Activated gamma-delta T cell treated with anti-CD3 and anti-CD28 coated beads, Interleukin-2, amount 50 U/mL, for 16 hours (primary cell): ENCODE measurements around the gene CHMP4B.

Experiments
- DNase-seq: peaks from one replicate; pipeline ENCODE4 v3.0.0-alpha.2; 2020; ENCODE audit warnings: low read depth

Gene CHMP4B

DNA sequence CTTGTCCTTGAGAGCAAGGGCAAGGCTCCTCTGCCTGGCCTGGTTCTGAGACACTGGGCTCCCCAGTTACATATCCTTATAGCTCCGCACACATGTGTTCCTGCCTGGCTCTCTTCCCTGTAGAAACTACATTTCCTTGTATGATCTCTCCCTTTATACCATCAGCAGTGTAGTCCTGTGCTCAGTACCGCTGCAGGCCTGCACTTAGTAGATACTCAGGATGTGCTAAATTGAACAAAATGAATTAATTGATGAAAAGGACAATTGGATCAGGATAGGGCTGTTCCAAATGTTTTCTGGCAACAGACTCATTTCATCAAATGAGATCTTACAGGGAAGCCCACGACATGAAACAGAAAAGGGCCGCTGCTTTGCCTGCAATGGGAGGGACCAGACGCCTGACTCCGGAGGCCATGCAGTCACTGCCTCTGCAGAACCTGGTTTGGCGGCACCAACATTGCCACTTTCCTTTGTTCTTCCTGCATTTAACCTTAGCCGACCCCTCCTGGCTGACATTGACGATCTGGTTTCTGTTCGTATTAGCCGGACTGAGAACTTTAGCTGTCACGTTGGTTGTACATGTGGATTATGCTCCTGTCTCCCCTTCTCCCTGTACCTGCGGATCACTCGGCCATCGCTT lies 53.3 kb downstream of the CHMP4B start:
- no peak for DNase-seq

DNA sequence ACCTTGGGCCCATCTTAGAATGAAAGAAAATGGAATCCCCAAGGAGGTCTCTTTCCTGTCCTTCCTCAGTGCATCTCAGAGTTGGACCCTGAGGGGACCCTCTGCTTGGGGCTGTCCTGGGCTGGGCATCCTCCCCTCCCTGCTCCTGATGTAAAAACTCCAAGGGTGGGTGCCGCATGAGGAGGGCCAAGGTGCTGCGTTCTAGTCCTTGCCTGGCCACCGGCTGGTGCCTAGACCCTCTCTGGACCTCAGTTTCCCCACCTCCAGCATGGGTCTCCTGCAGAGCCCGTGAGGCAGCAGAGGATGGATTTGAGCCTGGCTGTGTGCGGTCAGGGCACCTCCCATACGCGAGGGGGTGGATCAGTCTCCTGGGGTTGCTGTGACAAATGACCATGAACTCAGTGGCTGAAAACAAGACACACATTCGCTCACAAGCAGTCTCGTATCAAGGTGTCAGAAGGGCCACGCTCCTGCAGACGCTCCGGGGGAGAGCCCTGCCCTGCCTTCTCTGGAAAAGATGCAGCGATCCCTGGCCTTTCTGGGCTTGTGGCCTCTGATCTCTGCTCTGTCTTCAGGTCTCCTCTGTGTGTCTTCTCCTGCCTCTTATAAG lies 54.7 kb downstream of the CHMP4B start:
- DNase-seq: no peak

DNA sequence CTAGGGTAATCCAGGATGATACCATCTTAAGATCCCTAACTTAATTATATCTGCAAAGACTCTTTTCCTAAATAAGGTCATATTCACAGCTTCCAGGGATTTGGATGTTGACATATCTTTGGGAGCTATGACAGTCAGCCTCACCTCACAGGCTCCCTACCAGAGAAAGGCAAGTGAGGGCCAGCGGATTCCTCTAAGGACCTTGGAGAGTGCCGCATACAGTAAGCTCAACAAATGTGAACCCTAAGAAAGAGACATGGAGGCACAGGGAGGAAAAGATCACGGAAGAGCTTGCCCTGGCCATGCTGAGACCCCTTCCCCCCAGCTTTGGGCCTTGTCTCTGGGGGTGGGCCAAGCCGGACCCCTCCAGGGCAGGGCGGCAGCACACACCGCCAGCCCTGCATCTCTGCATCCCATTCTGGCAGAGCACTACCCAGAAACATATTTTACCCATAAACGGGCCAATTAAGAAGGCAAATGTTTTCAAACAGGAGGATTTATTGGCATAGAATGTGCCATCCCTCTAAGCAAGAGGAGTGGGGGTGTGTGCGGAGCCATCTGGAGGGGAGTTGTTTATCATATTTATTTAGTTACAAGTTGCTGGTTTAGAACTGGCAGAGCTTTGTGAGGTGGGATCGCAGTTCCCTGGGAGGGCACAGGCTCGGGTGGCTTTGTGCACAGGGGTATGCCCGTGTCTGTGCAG lies 55.4 kb downstream of the CHMP4B start:
- no peak for DNase-seq

DNA sequence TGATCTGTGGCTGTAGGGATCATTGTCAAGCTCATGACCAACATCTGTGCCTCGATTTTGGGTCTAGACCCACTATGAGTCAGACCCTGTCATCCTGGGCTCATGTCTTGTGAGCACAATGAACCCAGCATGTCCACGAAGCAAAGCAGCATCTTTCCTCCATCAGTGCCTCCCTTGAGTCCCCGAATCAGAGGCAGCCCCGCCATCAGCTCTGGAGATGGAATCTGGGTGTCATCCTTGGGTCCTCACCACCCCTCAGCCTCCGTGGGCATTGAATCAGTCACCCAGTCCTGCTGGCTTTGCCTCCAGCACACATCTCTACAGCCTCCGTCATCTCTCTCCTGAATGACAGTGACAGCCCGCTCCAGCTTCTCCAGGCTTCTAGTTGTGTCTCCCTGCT lies 56.9 kb downstream of the CHMP4B start:
- no peak for DNase-seq

DNA sequence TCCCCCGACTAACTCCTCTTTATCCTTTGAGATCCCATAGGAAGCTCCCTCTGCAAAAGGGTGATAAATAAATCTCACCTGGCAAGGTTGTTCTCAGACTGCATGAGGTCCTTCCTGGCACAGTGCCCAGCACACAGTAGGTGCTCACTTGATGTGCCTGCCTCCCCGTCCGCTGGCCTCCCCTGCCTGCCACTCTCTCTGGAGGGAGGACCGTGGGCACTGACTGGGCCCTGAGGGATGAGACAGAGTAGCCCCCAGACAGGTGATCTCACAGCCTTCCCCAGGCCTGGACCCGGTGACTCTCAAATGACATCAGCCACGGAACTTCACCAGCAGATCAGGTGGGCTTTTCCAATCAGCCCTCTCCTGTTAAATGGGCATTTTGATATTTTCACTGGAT lies 57.4 kb downstream of the CHMP4B start:
- no peak for DNase-seq

DNA sequence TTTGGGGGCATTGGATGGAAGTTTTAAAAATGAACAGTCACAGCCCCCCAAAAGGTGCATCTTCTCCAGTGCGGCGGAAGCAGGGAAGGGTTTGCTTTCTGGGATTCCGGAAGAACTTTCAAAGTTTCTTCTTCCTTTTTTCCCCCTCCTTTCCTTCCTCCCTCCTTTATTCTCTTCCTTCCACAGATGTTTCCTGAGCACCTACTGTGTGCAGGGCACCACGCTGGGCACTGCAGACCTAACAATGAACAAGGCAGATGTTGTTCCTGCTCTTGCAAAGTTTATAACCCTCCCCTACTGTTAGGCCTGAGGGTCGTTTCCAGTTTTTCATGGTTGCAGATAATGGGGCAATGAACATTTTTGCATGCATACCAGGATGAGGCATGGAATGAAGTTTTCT lies 58.1 kb downstream of the CHMP4B start:
- no peak for DNase-seq

DNA sequence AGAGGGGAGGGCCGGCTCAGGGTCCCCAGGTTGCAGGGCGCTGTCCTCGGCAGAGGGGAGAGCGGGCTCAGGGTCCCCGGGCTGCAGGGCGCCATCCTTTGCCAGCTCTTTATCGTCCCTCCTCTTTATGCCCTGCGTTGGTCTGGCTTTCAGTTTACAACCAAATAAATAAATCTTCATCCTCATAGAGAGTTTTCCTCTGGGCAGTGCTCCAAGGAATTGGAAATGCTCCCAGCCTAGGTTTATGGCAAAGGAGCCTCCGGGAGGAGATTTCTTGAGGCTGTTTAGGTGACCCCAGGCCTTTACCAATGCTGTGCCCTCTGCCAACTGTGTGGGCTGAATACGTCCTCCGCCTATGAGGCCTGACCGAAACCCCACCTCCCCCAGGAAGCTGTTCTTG lies 60.2 kb downstream of the CHMP4B start:
- DNase-seq: no peak

DNA sequence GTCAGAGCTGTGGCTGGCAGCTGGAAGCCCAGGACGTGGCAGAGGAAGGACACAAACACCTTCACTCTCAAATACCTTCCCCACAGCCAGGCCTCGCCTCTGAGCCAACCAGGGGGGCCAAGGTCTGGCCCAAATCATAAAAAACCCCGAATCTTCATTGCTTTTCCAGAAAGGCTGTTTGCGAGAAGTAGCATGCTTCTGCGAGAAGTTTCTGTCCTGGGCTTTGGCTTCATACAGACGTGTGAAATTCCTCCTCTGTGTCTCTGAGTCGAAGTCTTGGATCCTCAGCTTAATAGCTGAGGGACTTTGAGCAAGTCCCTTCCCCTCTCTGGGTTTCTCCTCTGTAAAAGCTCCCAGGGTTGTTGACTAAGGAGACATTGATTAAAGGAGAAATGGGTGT lies 63.0 kb downstream of the CHMP4B start:
- no peak for DNase-seq

DNA sequence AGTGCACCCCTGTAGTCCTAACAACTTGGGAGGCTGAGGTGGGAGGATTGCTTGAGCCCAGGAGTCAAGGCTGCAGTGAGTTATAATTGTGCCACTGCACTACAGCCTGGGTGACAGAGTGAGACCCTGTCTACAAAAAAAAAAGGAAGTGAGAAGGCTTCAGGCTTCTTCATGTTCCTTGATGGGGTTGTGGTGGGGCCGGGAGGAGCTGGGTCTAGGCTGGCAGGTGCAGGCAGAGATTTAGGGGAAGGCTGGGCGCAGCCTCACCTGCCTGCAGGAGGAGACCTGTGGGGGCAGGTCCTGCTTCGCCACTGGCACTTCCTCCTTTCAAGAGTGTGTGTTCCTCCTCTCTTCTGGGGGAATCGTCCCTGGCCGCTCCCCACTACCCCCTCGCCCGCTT lies 63.9 kb downstream of the CHMP4B start:
- DNase-seq: no peak

DNA sequence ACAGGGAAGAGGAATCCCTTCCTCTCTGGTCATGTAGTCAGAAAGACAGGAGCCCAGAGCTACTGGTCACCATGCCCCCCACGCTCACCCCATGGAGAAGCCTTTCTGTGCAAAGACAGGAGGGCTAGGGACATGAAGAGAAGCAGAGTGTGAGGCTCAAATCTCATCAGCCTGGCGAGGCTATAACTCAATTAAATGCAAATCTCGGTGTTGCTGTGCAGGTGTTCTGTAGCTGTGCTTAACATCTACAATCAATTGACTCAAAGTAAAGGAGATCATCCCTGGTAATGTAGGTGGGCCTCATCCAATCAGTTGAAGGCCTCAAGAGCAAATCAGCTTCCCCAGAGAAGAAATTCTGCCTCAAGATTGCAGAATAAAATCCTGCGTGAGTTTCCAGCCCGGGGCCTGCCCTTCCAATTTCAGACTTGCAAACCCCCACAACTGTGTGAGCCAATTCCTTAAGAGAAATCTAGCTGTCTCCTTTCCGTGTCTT lies 64.4 kb downstream of the CHMP4B start:
- DNase-seq: no peak

DNA sequence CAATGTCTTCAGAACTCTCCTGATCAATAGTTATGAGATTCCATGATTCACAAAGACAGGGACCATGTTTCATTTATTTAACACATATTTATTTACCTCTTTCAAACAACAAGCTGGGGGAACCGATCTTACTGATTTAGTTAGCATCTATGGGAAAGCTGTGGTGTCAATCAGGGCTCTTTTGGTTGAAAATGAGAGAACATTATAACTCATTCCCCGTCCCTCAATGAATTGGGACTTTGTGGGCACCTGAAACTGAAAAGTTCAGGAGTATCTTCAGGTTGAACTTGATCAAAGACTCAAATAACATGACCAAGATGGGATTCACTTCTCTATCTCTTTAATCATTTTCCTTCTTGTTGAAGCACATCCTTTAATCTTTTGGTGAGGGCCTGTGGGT lies 67.4 kb downstream of the CHMP4B start:
- DNase-seq: no peak

DNA sequence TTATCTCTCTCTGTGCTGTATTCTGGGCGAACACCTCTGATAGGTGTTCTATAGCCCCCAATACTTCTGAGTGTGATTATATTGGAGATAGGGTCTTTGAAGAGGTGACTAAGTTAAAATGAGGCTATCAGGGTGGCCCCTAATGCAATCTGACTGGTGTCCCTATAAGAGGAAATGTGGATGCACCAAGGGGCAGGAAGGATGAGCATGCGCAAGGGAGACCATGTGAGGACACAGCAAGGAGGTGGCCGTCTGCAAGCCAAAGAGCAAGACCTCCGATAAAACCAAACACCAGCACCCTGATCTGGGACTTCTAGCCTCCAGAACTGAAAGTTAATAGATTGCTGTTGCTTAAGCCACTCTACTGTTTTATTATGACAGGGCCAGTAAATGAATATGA lies 69.2 kb downstream of the CHMP4B start:
- no peak for DNase-seq

DNA sequence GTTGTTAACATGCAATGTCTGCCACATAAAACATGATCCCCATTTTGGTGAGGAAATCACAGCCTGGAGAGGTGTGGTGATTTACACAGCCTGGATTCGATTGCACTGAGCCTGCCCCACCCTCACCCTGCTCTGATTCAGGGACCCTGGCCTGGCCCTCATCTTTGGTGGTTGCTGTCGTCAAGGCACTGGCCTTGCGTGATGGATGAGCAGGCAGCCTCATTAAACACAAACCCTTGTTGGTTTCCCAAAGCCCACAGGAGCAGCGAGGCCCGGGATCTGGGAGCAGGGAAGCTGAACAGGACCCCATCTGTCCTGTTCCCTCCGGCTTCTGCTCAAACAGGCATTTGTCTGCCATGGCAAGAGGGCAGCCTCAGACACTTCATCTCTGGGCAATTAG lies 70.8 kb downstream of the CHMP4B start:
- DNase-seq: no peak

DNA sequence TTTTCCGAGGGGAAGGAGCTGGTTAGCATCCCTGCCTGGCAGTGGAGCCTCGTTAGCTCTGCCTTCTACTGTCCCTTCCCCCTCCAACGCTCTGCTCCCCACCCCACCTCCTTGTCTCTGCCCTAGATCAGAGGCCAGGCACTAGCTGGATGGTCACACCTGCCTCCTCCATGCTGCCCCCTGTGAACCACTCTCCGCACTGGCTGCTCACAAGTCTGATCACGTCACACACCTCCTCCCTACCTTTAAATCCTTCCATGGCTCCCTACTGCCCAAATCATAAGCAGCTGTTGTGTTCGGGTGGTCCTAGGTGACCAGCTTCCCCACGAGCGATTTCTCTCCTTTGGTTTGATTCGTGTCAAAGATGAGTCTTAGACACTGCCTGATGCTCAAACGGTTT lies 71.3 kb downstream of the CHMP4B start:
- DNase-seq: no peak

DNA sequence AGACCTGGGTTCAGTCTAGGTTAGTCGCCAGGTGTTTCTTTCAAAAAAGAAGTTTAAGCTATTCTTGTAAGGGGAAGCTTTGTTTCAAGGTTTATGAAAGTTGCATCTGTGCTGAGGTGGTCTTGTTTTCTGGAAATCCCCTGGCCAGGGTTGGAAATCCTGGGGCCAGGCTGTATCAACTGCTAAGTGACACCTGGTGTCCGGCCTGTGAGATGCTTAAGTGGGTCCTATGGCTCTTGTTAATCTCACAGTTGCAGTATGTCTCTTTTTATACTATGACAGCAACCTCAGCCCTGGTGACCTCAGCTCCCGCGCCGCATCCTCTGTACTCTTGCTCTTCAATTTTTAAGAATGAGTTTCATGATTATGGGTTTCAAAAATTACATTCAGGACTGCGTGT lies 72.0 kb downstream of the CHMP4B start:
- DNase-seq: no peak

DNA sequence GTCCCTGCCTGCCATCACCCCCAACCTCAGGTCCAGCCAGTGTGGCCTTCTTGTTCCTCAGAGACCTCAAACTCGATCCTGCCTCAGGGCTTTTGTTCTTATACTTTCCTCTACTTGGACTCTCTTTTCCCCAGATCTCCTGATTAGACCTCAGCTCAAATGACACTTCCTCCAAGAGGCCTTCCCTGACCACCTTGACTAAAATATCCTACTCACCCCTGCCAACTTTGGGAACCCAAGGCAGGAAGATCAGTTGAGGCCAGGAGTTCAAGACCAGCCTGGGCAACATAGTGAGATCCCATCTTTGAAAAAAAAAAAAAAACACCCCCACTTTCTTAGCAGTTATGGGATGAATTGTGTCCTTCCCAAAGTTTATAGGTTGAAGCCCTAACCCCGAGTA lies 73.5 kb downstream of the CHMP4B start:
- no peak for DNase-seq

DNA sequence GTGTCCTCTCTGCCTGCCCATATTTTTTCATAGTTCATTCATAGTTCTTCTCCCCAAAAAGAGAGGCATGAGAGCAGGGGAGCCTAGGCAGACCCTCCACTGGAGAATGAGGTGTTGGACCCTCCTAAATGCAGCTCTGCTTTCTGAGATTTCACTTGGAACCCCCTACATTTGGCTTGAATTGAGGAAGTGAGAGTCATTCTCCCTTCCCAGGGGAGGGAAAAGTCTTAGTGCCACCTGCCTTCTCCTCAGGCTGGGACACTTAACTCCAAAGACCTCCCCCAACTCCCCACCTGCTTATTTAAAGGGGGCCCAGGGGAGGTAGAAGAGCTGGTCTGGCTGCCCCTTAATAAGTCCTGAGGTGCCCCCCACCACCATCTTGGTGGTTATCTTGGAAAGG lies 78.2 kb downstream of the CHMP4B start:
- no peak for DNase-seq

DNA sequence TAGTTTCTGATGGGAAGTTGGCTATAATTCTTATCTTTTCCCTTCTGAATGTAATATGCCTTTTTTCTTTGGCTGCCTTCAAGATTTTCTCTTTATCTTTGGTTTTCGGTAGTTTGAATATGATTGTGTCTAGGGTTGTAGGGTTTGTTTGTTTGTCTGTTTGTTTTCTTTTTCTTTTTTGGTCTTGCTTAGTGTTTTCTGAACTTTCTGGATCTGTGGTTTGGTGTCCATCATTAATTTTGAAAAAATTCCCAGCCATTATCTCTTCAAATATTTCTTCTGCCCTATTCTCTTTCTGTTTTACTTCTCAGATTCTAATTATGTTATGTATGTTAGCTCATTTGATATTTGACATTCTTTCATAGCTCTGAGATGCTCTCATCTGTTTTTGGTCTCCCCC lies 79.4 kb downstream of the CHMP4B start:
- DNase-seq: no peak

DNA sequence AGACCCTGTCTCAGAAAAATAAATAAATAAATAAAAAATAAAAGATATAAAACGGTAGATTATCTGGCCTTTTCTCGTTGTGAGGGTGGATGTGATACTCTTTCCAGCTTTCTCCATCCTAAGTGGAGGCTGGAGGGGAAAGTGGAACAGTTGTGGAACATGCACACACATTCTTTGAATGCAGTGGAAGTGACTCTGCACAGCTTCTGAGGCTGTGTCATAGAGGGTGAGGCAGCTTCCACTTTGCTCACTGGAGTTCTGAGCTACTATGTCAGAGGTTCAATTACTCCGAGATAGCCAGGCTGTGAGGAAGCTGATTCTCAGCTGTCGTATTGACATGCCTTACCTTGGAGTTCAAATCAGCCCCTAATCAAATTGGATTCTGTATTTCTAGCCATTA lies 82.2 kb downstream of the CHMP4B start:
- DNase-seq: no peak

DNA sequence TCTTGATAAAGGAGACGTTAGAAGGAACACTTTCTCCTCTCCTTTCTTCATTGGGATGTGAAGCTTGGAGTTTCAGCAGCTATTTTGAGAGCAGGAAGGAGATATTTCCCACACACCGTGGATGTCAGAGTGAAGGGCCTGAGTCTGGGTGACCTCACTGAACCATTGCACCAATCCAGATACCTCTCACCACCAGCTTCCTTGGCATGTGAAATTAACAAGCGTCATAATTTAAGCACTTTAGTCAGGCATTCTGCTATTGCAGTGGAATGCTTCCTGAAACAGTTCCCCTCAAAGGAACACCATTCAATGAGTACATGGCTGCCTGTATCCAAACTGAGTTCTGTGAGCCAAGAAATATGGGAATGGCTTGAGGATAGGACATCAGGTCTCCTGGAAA lies 83.7 kb downstream of the CHMP4B start:
- no peak for DNase-seq

DNA sequence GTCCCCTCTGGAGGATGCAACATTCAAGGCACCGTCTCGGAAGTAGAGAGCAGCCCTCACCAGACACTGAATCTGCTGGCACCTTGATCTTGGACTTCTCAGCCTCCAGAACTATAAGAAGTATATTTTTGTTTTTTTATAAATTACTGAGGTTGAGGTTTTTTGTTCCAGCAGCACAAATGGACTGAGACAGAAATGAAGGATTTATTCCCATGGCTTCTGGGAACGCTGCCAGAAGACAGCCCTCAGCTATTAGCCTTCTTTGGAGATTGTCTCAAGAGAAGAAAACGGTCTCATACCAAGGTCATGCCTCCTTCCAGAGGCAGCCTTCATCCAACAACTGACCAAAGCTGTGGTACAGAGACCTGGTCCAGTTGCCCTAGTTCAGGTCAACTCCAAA lies 85.4 kb downstream of the CHMP4B start:
- no peak for DNase-seq

DNA sequence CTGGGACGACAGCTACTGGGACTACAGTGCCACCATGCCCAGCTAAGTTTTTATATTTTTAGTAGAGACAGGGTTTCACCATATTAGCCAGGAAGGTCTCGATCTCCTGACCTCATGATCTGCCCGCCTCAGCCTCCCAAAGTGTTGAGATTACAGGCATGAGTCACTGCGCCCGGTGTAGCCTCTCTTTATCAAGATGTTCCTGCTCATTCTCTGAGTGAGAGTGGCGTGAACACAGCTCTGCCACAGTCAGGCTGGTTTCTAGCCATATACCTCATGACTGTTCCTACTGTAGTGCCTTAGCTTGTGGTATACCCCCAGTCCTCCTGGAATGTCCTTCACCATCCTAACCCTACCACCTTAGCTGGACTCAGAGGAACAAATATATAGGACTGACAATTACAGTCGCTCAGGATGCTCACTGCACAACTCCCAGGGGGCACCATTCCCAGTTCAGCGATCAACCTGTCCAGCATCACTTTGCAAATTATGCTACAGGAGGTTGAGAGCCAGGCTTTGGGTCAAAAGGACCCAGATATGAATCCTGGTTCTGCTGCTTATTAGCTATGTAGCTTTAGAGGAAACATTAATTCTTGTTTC lies 86.3 kb downstream of the CHMP4B start:
- DNase-seq: no peak

DNA sequence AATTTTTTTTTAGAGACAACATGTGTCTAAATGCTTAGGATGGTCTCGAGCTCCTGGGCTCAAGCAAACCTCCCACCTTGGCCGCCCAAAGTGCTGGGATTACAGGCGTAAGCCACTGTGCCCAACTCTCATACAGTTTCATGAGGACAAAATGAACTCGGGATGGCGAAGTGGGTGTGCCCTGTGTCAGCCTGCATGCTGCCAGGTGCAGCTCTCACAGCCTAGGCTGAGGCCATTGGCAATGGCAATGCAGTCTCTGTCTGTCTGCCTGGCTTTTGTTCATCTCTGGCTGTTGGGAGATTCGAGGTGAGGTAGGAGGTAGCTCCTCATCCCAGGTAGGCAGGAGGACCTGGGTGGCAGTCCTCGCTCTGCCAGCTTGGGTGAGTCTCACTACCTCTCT lies 88.0 kb downstream of the CHMP4B start:
- no peak for DNase-seq
